ENCODE results near the gene PLIN5.

The PLIN5 gene

DNA sequence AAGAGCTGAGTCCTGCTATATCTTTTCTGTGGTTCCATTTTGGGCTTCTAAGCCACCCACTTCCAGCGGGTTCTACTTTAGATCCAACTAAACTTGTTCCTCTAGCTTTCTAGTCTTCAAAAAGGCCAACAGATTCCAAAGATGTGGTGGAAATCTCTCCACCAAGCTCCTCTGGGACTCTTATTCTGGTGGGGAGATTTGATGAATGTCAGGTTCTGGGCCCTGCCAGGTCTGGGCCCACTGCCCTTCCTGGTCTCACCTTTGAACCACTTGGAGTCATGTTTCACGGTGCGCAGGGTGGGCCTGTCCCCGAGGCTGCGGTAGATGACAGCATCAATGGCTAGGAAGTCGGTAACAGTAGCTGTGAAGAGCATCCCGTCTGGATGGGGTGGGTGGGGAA is 19.7 kb upstream of the PLIN5 start:
- WGBS (ENCODE audit: extremely low coverage, insufficient coverage, low lambda C conversion rate), result no CpG with 5 or more reads among the region's 7 CpGs
- no peak overlapping the region for H3K4ac ChIP-seq (ENCODE audit: low read depth, low read length)
- no peak overlapping the region for H4K8ac ChIP-seq (ENCODE audit: low read depth, low read length)
- no peaks in the 10 kb centered on the region for H3K36me3 ChIP-seq (ENCODE audit: control insufficient read depth, insufficient read depth, low read length)
- no peak overlapping the region for H2AK5ac ChIP-seq (ENCODE audit: low read length)
- H3K4me3 ChIP-seq (ENCODE audit: low read length), result no peak overlapping the region
- H3K79me1 ChIP-seq (ENCODE audit: low read length), result no peaks in the 10 kb centered on the region
- no peak overlapping the region for H3K4me2 ChIP-seq (ENCODE audit: low read length)
- no peak for DNase-seq
- H3K4me1 ChIP-seq (ENCODE audit: control insufficient read depth, low read depth, low read length), result no peaks in the 10 kb centered on the region
- no peaks in the 10 kb centered on the region for H3K79me2 ChIP-seq (ENCODE audit: control insufficient read depth, insufficient read depth, low read length)
- no peak overlapping the region for H3K27ac ChIP-seq (ENCODE audit: low read depth, low read length)
- no peak overlapping the region for H2BK120ac ChIP-seq (ENCODE audit: low read depth, low read length)
- no peak overlapping the region for H3K56ac ChIP-seq (ENCODE audit: low read length)
- no peak overlapping the region for H2BK15ac ChIP-seq (replicated peaks; ENCODE audit: low read depth)
- no peak overlapping the region for H3K18ac ChIP-seq (ENCODE audit: low read length)
- no peak overlapping the region for H3K9ac ChIP-seq (ENCODE audit: low read length)
- H3K23ac ChIP-seq (ENCODE audit: low read length), result no peak overlapping the region
- H3K27me3 ChIP-seq (ENCODE audit: insufficient read depth, low read length, poor library complexity), result no peaks in the 10 kb centered on the region
- no peak overlapping the region for H2BK5ac ChIP-seq (ENCODE audit: low read length)
- H4K5ac ChIP-seq (ENCODE audit: low read length), result no peak overlapping the region

DNA sequence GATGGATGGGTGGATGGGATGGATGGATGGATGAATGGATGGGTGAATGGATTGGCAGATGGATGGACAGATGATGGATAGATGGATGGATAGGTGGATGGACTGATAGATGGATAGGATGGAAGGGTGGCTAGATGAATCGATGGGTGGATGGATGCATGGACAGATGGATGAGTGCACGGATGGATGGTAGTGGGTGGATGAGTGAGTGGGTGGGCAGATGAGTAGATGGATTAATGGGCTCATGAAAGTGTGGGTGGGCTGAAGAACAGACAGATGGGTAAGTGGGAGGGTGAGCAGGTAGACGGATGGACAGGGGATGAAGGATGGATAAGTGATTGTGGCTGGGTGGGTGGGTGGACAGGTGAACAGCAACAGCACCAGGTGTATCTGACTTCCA is 18.8 kb upstream of the PLIN5 start:
- H4K5ac ChIP-seq (ENCODE audit: low read length), result no peak overlapping the region
- no peak overlapping the region for H2BK120ac ChIP-seq (ENCODE audit: low read depth, low read length)
- no peak overlapping the region for H3K4me3 ChIP-seq (ENCODE audit: low read length)
- H3K79me2 ChIP-seq (ENCODE audit: control insufficient read depth, insufficient read depth, low read length), result no peaks in the 10 kb centered on the region
- H3K4me2 ChIP-seq (ENCODE audit: low read length), result no peak overlapping the region
- no peak overlapping the region for H4K8ac ChIP-seq (ENCODE audit: low read depth, low read length)
- H2AK5ac ChIP-seq (ENCODE audit: low read length), result no peak overlapping the region
- H3K36me3 ChIP-seq (ENCODE audit: control insufficient read depth, insufficient read depth, low read length), result no peaks in the 10 kb centered on the region
- H3K23ac ChIP-seq (ENCODE audit: low read length), result no peak overlapping the region
- WGBS (ENCODE audit: extremely low coverage, insufficient coverage, low lambda C conversion rate), result no CpG with 5 or more reads among the region's 3 CpGs
- no peak overlapping the region for H2BK5ac ChIP-seq (ENCODE audit: low read length)
- no peak overlapping the region for H2BK15ac ChIP-seq (replicated peaks; ENCODE audit: low read depth)
- H3K27me3 ChIP-seq (ENCODE audit: insufficient read depth, low read length, poor library complexity), result no peaks in the 10 kb centered on the region
- H3K56ac ChIP-seq (ENCODE audit: low read length), result no peak overlapping the region
- H3K18ac ChIP-seq (ENCODE audit: low read length), result no peak overlapping the region
- no peaks in the 10 kb centered on the region for H3K79me1 ChIP-seq (ENCODE audit: low read length)
- no peak overlapping the region for H3K4ac ChIP-seq (ENCODE audit: low read depth, low read length)
- DNase-seq, result no peak
- no peak overlapping the region for H3K27ac ChIP-seq (ENCODE audit: low read depth, low read length)
- no peak overlapping the region for H3K9ac ChIP-seq (ENCODE audit: low read length)
- H3K4me1 ChIP-seq (ENCODE audit: control insufficient read depth, low read depth, low read length), result no peaks in the 10 kb centered on the region

DNA sequence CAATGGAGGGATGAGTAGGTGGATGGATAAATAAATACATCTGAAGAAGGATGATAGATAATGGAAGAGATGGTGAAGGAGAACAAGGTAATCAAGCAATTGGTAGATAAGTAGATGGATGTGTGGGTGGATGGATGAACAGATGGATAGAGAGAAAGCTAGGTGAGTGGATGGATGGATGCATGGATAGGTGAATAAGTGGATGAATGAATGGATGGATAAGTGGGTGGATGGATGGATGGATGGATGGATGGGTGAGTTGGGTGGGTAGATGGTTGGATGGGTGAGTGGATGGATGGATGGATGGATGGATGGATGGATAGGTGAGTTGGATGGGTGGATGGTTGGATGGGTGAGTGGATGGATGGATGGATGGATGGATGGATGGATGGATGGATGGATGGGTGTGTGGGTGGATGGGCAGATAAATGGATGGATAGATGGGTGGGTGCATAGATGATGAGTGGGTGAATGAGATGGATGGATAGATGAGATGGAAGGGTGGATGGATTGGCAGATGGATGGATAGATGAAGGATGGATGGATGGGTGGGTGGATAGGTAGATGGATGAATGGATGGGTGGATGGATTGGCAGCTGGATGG is 18.2 kb upstream of the PLIN5 start:
- Histone ChIP-seq H3K18ac (ENCODE audit: low read length) (no peak overlapping the region), H3K79me2 (ENCODE audit: control insufficient read depth, insufficient read depth, low read length) (no peaks in the 10 kb centered on the region), H4K5ac (ENCODE audit: low read length) (no peak overlapping the region), H3K4me1 (ENCODE audit: control insufficient read depth, low read depth, low read length) (no peaks in the 10 kb centered on the region), H3K36me3 (ENCODE audit: control insufficient read depth, insufficient read depth, low read length) (no peaks in the 10 kb centered on the region), H3K79me1 (ENCODE audit: low read length) (no peaks in the 10 kb centered on the region), H3K56ac (ENCODE audit: low read length) (no peak overlapping the region), H2BK5ac (ENCODE audit: low read length) (no peak overlapping the region), H3K9ac (ENCODE audit: low read length) (no peak overlapping the region), H3K23ac (ENCODE audit: low read length) (no peak overlapping the region), H3K4me2 (ENCODE audit: low read length) (no peak overlapping the region), H3K27ac (ENCODE audit: low read depth, low read length) (no peak overlapping the region), H2AK5ac (ENCODE audit: low read length) (no peak overlapping the region), H3K4ac (ENCODE audit: low read depth, low read length) (no peak overlapping the region), H3K4me3 (ENCODE audit: low read length) (no peak overlapping the region), H3K27me3 (ENCODE audit: insufficient read depth, low read length, poor library complexity) (no peaks in the 10 kb centered on the region), H2BK120ac (ENCODE audit: low read depth, low read length) (no peak overlapping the region), H2BK15ac (replicated peaks; ENCODE audit: low read depth) (no peak overlapping the region), H4K8ac (ENCODE audit: low read depth, low read length) (no peak overlapping the region)
- DNase-seq, result no peak

DNA sequence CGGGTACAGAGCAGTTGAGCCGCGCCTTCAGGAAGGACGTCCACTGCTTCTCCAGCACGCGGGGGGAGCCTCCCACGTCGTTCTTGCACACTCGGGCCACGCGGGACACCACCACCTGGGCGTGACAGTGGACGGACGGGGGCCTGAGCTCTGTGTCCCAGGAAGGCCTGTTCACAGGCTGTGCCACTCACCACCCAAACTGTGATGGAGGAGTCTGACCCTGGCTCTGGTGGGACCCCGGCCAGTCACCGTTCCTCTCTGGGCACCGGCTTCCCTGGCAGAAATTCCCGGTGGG is 17.4 kb upstream of the PLIN5 start:
- Histone ChIP-seq H3K18ac (ENCODE audit: low read length) (no peak overlapping the region), H4K5ac (ENCODE audit: low read length) (no peak overlapping the region), H3K36me3 (ENCODE audit: control insufficient read depth, insufficient read depth, low read length) (no peaks in the 10 kb centered on the region), H3K4me3 (ENCODE audit: low read length) (no peak overlapping the region), H3K27ac (ENCODE audit: low read depth, low read length) (no peak overlapping the region), H2BK15ac (replicated peaks; ENCODE audit: low read depth) (no peak overlapping the region), H3K27me3 (ENCODE audit: insufficient read depth, low read length, poor library complexity) (no peaks in the 10 kb centered on the region), H3K9ac (ENCODE audit: low read length) (no peak overlapping the region), H2BK120ac (ENCODE audit: low read depth, low read length) (no peak overlapping the region), H3K4ac (ENCODE audit: low read depth, low read length) (no peak overlapping the region), H3K79me2 (ENCODE audit: control insufficient read depth, insufficient read depth, low read length) (no peaks in the 10 kb centered on the region), H3K4me2 (ENCODE audit: low read length) (no peak overlapping the region), H3K56ac (ENCODE audit: low read length) (no peak overlapping the region), H2AK5ac (ENCODE audit: low read length) (no peak overlapping the region), H4K8ac (ENCODE audit: low read depth, low read length) (no peak overlapping the region), H3K4me1 (ENCODE audit: control insufficient read depth, low read depth, low read length) (no peaks in the 10 kb centered on the region), H3K79me1 (ENCODE audit: low read length) (no peaks in the 10 kb centered on the region), H3K23ac (ENCODE audit: low read length) (no peak overlapping the region), H2BK5ac (ENCODE audit: low read length) (no peak overlapping the region)
- no peak for DNase-seq
- WGBS (ENCODE audit: extremely low coverage, insufficient coverage, low lambda C conversion rate), result no CpG with 5 or more reads among the region's 18 CpGs

DNA sequence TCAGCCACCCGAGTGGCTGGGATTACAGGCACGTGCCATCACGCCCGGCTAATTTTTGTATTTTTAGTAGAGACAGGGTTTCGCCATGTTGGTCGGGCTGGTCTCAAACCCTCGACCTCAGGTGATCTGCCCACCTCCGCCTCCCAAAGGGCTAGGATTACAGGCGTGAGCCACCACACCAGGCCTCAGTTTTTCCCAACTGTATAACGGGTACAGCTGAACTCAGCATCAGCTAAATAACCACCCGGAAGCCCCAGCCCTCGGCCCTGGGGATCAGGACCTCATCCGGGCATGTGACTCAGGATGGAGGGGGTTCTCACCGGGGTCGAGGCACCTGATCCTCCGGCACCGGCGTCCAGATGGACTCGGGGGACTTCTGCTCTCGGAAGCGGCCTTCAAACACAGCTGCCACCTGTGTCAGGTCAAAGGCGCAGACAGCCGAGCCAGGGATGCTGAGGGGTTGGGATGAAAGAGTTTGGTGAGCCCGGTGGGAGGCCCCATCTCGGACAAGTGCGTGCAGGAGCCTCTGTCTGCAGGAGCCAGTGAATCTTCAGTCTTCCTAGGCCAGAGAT is 15.5 kb upstream of the PLIN5 start:
- no peak overlapping the region for H2BK5ac ChIP-seq (ENCODE audit: low read length)
- H3K18ac ChIP-seq (ENCODE audit: low read length), result no peak overlapping the region
- no peak for DNase-seq
- H2BK15ac ChIP-seq (replicated peaks; ENCODE audit: low read depth), result no peak overlapping the region
- H2AK5ac ChIP-seq (ENCODE audit: low read length), result no peak overlapping the region
- H3K4me3 ChIP-seq (ENCODE audit: low read length), result no peak overlapping the region
- no peak overlapping the region for H3K4me2 ChIP-seq (ENCODE audit: low read length)
- no peak overlapping the region for H3K56ac ChIP-seq (ENCODE audit: low read length)
- H3K79me1 ChIP-seq (ENCODE audit: low read length), result no peaks in the 10 kb centered on the region
- no peaks in the 10 kb centered on the region for H3K27me3 ChIP-seq (ENCODE audit: insufficient read depth, low read length, poor library complexity)
- H3K4ac ChIP-seq (ENCODE audit: low read depth, low read length), result no peak overlapping the region
- H3K4me1 ChIP-seq (ENCODE audit: control insufficient read depth, low read depth, low read length), result no peaks in the 10 kb centered on the region
- H4K5ac ChIP-seq (ENCODE audit: low read length), result no peak overlapping the region
- no CpG with 5 or more reads among the region's 26 CpGs for WGBS (ENCODE audit: extremely low coverage, insufficient coverage, low lambda C conversion rate)
- H3K9ac ChIP-seq (ENCODE audit: low read length), result no peak overlapping the region
- no peak overlapping the region for H3K23ac ChIP-seq (ENCODE audit: low read length)
- H3K27ac ChIP-seq (ENCODE audit: low read depth, low read length), result no peak overlapping the region
- H3K79me2 ChIP-seq (ENCODE audit: control insufficient read depth, insufficient read depth, low read length), result no peaks in the 10 kb centered on the region
- no peak overlapping the region for H2BK120ac ChIP-seq (ENCODE audit: low read depth, low read length)
- no peak overlapping the region for H4K8ac ChIP-seq (ENCODE audit: low read depth, low read length)
- no peaks in the 10 kb centered on the region for H3K36me3 ChIP-seq (ENCODE audit: control insufficient read depth, insufficient read depth, low read length)

DNA sequence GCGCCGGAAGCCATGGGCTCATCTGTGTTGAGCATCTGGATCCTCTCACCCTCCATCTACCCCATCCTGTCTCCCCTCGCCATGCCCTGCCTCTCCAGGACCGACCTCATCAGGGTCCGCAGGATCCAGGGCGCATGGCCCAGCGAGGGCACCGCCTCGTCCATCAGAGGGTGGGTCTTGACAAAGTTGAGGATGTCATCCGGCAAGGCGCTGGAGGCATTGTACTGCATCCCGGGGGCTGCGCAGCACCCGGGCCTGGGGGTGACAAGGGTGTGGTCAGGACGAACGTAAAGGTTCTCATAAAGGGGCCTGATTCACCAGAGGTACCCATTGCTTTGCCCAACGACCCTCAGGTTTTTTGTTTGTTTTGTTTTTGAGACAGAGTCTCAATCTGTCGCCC is 15.0 kb upstream of the PLIN5 start:
- no peak overlapping the region for H3K23ac ChIP-seq (ENCODE audit: low read length)
- no peak overlapping the region for H3K4me3 ChIP-seq (ENCODE audit: low read length)
- H4K8ac ChIP-seq (ENCODE audit: low read depth, low read length), result no peak overlapping the region
- H3K27me3 ChIP-seq (ENCODE audit: insufficient read depth, low read length, poor library complexity), result no peaks in the 10 kb centered on the region
- no peak overlapping the region for H3K27ac ChIP-seq (ENCODE audit: low read depth, low read length)
- H3K4ac ChIP-seq (ENCODE audit: low read depth, low read length), result no peak overlapping the region
- no peaks in the 10 kb centered on the region for H3K79me1 ChIP-seq (ENCODE audit: low read length)
- H3K18ac ChIP-seq (ENCODE audit: low read length), result no peak overlapping the region
- no peaks in the 10 kb centered on the region for H3K79me2 ChIP-seq (ENCODE audit: control insufficient read depth, insufficient read depth, low read length)
- H2BK5ac ChIP-seq (ENCODE audit: low read length), result no peak overlapping the region
- H3K56ac ChIP-seq (ENCODE audit: low read length), result no peak overlapping the region
- H2BK15ac ChIP-seq (replicated peaks; ENCODE audit: low read depth), result no peak overlapping the region
- no peak overlapping the region for H3K4me2 ChIP-seq (ENCODE audit: low read length)
- no peak overlapping the region for H2AK5ac ChIP-seq (ENCODE audit: low read length)
- no peak for DNase-seq
- no CpG with 5 or more reads among the region's 18 CpGs for WGBS (ENCODE audit: extremely low coverage, insufficient coverage, low lambda C conversion rate)
- no peak overlapping the region for H2BK120ac ChIP-seq (ENCODE audit: low read depth, low read length)
- no peaks in the 10 kb centered on the region for H3K4me1 ChIP-seq (ENCODE audit: control insufficient read depth, low read depth, low read length)
- no peak overlapping the region for H4K5ac ChIP-seq (ENCODE audit: low read length)
- H3K9ac ChIP-seq (ENCODE audit: low read length), result no peak overlapping the region
- no peaks in the 10 kb centered on the region for H3K36me3 ChIP-seq (ENCODE audit: control insufficient read depth, insufficient read depth, low read length)

All from mesendoderm (in vitro differentiated cells).